Measurements from ENCODE around the gene DGKG. TPM values are rescaled to one million over a fixed set of nuclear protein-coding genes. Genes with fewer than 3 reads are reported as not detected.

The DGKG gene
- total and polyA plus RNA-seq, 9 of the 15 experiments (the other 6 are each of a cell fraction or from before 2014, with no cell fraction given): 0.01 to 0.36 (median 0.15) TPM

DNA sequence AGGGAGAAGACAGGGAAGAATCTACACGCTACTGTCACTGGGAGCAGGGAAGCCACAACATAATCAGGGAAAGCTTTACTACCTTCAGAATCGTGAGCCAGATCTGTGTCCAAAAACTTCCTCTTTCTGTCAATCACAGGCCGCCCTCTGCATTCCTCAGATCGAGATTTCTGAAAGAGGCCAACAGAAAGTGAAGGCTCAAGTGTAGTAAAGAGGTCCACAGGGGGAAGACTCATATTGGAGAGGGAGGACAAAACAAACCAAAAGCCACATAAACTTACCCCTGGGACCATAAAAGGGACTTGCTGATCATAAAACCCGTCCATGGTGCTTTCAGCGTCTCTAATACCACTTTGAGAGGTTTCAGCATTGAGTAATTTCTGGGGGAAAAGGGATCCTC is 256.5 kb downstream of the DGKG start (continued):
- TF ChIP-seq, protein P1, sequence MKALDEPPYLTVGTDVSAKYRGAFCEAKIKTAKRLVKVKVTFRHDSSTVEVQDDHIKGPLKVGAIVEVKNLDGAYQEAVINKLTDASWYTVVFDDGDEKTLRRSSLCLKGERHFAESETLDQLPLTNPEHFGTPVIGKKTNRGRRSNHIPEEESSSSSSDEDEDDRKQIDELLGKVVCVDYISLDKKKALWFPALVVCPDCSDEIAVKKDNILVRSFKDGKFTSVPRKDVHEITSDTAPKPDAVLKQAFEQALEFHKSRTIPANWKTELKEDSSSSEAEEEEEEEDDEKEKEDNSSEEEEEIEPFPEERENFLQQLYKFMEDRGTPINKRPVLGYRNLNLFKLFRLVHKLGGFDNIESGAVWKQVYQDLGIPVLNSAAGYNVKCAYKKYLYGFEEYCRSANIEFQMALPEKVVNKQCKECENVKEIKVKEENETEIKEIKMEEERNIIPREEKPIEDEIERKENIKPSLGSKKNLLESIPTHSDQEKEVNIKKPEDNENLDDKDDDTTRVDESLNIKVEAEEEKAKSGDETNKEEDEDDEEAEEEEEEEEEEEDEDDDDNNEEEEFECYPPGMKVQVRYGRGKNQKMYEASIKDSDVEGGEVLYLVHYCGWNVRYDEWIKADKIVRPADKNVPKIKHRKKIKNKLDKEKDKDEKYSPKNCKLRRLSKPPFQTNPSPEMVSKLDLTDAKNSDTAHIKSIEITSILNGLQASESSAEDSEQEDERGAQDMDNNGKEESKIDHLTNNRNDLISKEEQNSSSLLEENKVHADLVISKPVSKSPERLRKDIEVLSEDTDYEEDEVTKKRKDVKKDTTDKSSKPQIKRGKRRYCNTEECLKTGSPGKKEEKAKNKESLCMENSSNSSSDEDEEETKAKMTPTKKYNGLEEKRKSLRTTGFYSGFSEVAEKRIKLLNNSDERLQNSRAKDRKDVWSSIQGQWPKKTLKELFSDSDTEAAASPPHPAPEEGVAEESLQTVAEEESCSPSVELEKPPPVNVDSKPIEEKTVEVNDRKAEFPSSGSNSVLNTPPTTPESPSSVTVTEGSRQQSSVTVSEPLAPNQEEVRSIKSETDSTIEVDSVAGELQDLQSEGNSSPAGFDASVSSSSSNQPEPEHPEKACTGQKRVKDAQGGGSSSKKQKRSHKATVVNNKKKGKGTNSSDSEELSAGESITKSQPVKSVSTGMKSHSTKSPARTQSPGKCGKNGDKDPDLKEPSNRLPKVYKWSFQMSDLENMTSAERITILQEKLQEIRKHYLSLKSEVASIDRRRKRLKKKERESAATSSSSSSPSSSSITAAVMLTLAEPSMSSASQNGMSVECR (CRISPR knock-in tag; IDR thresholded peaks at IDR 0.05): no peak
- TF ChIP-seq KLF13 (tag; IDR thresholded peaks at IDR 0.05; ENCODE audit: borderline replicate concordance, low read depth) (no peak), KDM1A (IDR thresholded peaks at IDR 0.05) (peak; percentile 91 to 92), HSF4 (CRISPR knock-in tag; IDR thresholded peaks at IDR 0.05; ENCODE audit: borderline replicate concordance) (no peak), KDM4B (IDR thresholded peaks at IDR 0.05; ENCODE audit: borderline replicate concordance in 2 of 2, low read depth in 1 of 2) (no peak)
- TF ChIP-seq, protein P2, sequence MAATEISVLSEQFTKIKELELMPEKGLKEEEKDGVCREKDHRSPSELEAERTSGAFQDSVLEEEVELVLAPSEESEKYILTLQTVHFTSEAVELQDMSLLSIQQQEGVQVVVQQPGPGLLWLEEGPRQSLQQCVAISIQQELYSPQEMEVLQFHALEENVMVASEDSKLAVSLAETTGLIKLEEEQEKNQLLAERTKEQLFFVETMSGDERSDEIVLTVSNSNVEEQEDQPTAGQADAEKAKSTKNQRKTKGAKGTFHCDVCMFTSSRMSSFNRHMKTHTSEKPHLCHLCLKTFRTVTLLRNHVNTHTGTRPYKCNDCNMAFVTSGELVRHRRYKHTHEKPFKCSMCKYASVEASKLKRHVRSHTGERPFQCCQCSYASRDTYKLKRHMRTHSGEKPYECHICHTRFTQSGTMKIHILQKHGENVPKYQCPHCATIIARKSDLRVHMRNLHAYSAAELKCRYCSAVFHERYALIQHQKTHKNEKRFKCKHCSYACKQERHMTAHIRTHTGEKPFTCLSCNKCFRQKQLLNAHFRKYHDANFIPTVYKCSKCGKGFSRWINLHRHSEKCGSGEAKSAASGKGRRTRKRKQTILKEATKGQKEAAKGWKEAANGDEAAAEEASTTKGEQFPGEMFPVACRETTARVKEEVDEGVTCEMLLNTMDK (IDR thresholded peaks at IDR 0.05; ENCODE audit: borderline replicate concordance, insufficient read depth, low read depth, low read length, poor library complexity, severe bottlenecking): no peak
